Measurements from ENCODE around the gene KXD1.

DNA sequence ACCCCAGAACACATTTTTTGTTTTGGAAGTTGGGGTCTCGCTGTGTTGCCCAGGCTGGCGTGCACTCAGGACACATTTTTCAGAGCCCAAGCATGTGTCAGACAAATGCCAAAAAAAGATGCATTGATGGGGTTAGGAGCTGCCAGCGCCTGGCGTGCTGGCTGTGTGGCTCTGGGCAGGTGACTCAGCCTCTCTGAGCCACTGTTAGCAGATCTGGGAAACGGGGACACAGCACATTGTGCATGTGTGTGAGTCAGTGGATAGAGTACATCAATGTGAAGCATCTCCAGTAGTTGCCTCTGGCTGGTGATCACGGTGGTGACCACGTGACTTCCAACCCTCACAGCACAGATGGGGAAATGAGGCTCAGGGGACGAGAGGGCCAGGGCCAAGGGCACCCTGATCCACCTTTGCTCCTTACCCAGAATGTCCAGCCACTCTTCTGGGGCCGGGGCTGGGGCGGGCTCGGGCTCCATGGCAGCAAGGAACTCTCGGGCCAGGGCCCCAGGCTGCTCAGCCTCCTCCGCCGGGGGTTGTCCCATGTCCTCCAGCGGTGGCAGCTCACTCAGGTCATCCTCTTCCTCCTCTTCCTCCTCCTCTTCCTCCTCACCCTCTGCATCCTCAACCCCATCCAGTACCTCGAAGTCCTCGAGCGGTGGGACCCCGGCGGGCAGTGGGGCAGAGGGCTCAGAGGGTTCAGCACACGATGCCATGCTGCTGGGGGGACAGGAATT lies 16.2 kb upstream of the KXD1 start:
- TF ChIP-seq ZNF274 (IDR thresholded peaks at IDR 0.05; ENCODE audit: low read depth, low read length) (no peak), YY1 (IDR thresholded peaks at IDR 0.05; ENCODE audit: insufficient read depth, insufficient read length) (no peak), SUZ12 (IDR thresholded peaks at IDR 0.05; ENCODE audit: extremely low read depth, insufficient read depth, insufficient read length) (no peak)

Data from NT2/D1 (cell line).